MCF 10A (cell line): ENCODE data around the gene TMCO4. TPM values are rescaled to one million over a fixed set of nuclear protein-coding genes. Genes with fewer than 3 reads are reported as not detected.

ENCODE experiments used
- BruUV-seq: library from RNA; stranded (reverse); fragments of 400-500 nt; replicated peaks from 2 replicates; lab custom pipeline; 2021; lab: Mats Ljungman, UMichigan
- CTCF ChIA-PET: fragments of 300-600 bp; sonication (Branson Sonifier 250); formaldehyde crosslinking; extraction: SDS; loops from one replicate; lab custom pipeline; 2021; ENCODE audit warnings: antibody characterized with exemption, inconsistent platforms; lab: Yijun Ruan, JAX
- POLR2A ChIA-PET: fragments of 300-600, 350-650 bp; sonication (Branson Sonifier 250); formaldehyde crosslinking; extraction: SDS; loops from one replicate; lab custom pipeline; 2020; ENCODE audit warnings: antibody characterized with exemption, inconsistent platforms; lab: Yijun Ruan, JAX
- DNase-seq: peaks from one replicate; pipeline ENCODE4 v3.0.0-alpha.2; 2018; ENCODE audit not compliant: unreplicated experiment
- H3K27ac Mint-ChIP-seq: one replicate; pipeline ENCODE4 v1.8.0; 2022; ENCODE audit warnings: mild to moderate bottlenecking, low read depth, mixed read lengths; ENCODE audit not compliant: unreplicated experiment
- H3K27me3 Mint-ChIP-seq: one replicate; pipeline ENCODE4 v1.8.0; 2022; ENCODE audit warnings: mixed read lengths; ENCODE audit not compliant: insufficient read depth, unreplicated experiment
- H3K36me3 Mint-ChIP-seq: one replicate; pipeline ENCODE4 v1.8.0; 2022; ENCODE audit warnings: mild to moderate bottlenecking, moderate library complexity, mixed read lengths; ENCODE audit not compliant: insufficient read depth, unreplicated experiment
- H3K4me1 Mint-ChIP-seq: one replicate; pipeline ENCODE4 v1.8.0; 2022; ENCODE audit warnings: mixed read lengths; ENCODE audit not compliant: insufficient read depth, unreplicated experiment
- H3K4me3 Mint-ChIP-seq: one replicate; pipeline ENCODE4 v1.8.0; 2022; ENCODE audit warnings: mild to moderate bottlenecking, moderate library complexity, mixed read lengths; ENCODE audit not compliant: unreplicated experiment
- H3K9me3 Mint-ChIP-seq: one replicate; pipeline ENCODE4 v1.8.0; 2022; ENCODE audit warnings: mixed read lengths; ENCODE audit not compliant: unreplicated experiment
- CTCF ChIP-seq: fragments of 200-600 bp; IDR thresholded peaks from one replicate; pipeline ENCODE4 v1.8.0; 2022; ENCODE audit warnings: antibody characterized with exemption, mild to moderate bottlenecking; ENCODE audit not compliant: unreplicated experiment
- intact Hi-C: fragments of 100-400 bp; cut with micrococcal nuclease; formaldehyde crosslinking; loops from 2 replicates; pipeline ENCODE4 v1.14.1; 2022
- total RNA-seq: library from RNA; stranded (reverse); gene quantifications from 2 replicates; pipeline ENCODE4 v1.2.3, GENCODE V29; 2022

Gene TMCO4
- total RNA-seq, 1 experiment from 2014 or later: 20.5 TPM

- BruUV-seq: no TSS peak
- peaks cover 9% of the 10 kb centered on the region for H3K4me1 Mint-ChIP-seq
- CTCF ChIA-PET: interaction anchor here (0.6 to 2.5 kb wide), 2 partner anchors 14 to 188 kb away, joined by 3 to 12 read pairs; no protein-coding TSS in a partner anchor
Observed at GRCh38 chr1:19675797-19676196, 123.9 kb downstream of the TMCO4 start.

GRCh38 chr1:19672237-19672636 is 127.5 kb downstream of the TMCO4 start:
- no TSS peak for BruUV-seq
- no peaks in the 10 kb centered on the region for H3K36me3 Mint-ChIP-seq
- CTCF ChIA-PET: interaction anchor here (3.9 kb wide), 1 partner anchor 11 kb away, joined by 33 read pairs; no protein-coding TSS in a partner anchor

More at GRCh38 chr1:19675797-19676196, 123.9 kb downstream of the TMCO4 start:
- no peaks in the 10 kb centered on the region for H3K36me3 Mint-ChIP-seq
- H3K4me3 Mint-ChIP-seq: no peak overlapping the region
- no peaks in the 10 kb centered on the region for H3K9me3 Mint-ChIP-seq
- DNase-seq: no peak
- peaks cover 3% of the 10 kb centered on the region for H3K27me3 Mint-ChIP-seq
- no peak for TF ChIP-seq CTCF
- H3K27ac Mint-ChIP-seq: no peak overlapping the region
- intact Hi-C loops: no loop called here
- POLR2A ChIA-PET: no interaction called here

GRCh38 chr1:19670787-19671186 is 128.9 kb downstream of the TMCO4 start:
- TF ChIP-seq CTCF: no peak
- peaks cover 51% of the 10 kb centered on the region for H3K27me3 Mint-ChIP-seq

More at GRCh38 chr1:19672237-19672636, 127.5 kb downstream of the TMCO4 start:
- no peaks in the 10 kb centered on the region for H3K9me3 Mint-ChIP-seq
- H3K4me3 Mint-ChIP-seq: no peak overlapping the region
- intact Hi-C loops: no loop called here
- H3K27me3 Mint-ChIP-seq: peaks cover 36% of the 10 kb centered on the region
- no peak for TF ChIP-seq CTCF
- POLR2A ChIA-PET: interaction anchor here (1.1 to 1.2 kb wide), 2 partner anchors 10 to 11 kb away, joined by 5 to 6 read pairs; no protein-coding TSS in a partner anchor
- H3K4me1 Mint-ChIP-seq: peaks cover 9% of the 10 kb centered on the region
- H3K27ac Mint-ChIP-seq: no peak overlapping the region
- no peak for DNase-seq

GRCh38 chr1:19668888-19669287 is 130.8 kb downstream of the TMCO4 start:
- no peaks in the 10 kb centered on the region for H3K9me3 Mint-ChIP-seq
- no peak for DNase-seq
- BruUV-seq: no TSS peak
- intact Hi-C loops: no loop called here
- CTCF ChIA-PET: interaction anchor here (0.8 to 1.2 kb wide), 2 partner anchors 36 to 42 kb away, joined by 4 to 6 read pairs; no protein-coding TSS in a partner anchor
- H3K36me3 Mint-ChIP-seq: no peaks in the 10 kb centered on the region
- H3K4me1 Mint-ChIP-seq: no peaks in the 10 kb centered on the region
- TF ChIP-seq CTCF: no peak
- H3K27ac Mint-ChIP-seq: no peak overlapping the region
- POLR2A ChIA-PET: no interaction called here
- peaks cover 55% of the 10 kb centered on the region for H3K27me3 Mint-ChIP-seq
- H3K4me3 Mint-ChIP-seq: no peak overlapping the region

More at GRCh38 chr1:19670787-19671186, 128.9 kb downstream of the TMCO4 start:
- intact Hi-C loops: no loop called here
- H3K4me1 Mint-ChIP-seq: no peaks in the 10 kb centered on the region
- ChIA-PET POLR2A (no interaction called here), CTCF (interaction anchor here (0.7 to 3.9 kb wide), 3 partner anchors 9 to 686 kb away, joined by 3 to 33 read pairs (median 4); no protein-coding TSS in a partner anchor)
- no TSS peak for BruUV-seq
- no peaks in the 10 kb centered on the region for H3K36me3 Mint-ChIP-seq
- H3K4me3 Mint-ChIP-seq: no peak overlapping the region
- H3K9me3 Mint-ChIP-seq: no peaks in the 10 kb centered on the region
- no peak overlapping the region for H3K27ac Mint-ChIP-seq
- DNase-seq: no peak
